Measurements from ENCODE around the gene VPS35.

GRCh38 chr16:46702030-46702429, 13.1 kb upstream of the VPS35 start:
- TF ChIP-seq CTCF (IDR thresholded peaks at IDR 0.05) (no peak), POLR2A (IDR thresholded peaks at IDR 0.05) (no peak), POLR2AphosphoS5 (IDR thresholded peaks at IDR 0.05) (no peak), EP300 (IDR thresholded peaks at IDR 0.05) (no peak)

Data from upper lobe of left lung (tissue), 4 donors.